Measurements from ENCODE around the gene RHEX. TPM values are rescaled to one million over a fixed set of nuclear protein-coding genes. Genes with fewer than 3 reads are reported as not detected.

Gene RHEX
- polyA plus RNA-seq, 3 donors = not detected

DNA sequence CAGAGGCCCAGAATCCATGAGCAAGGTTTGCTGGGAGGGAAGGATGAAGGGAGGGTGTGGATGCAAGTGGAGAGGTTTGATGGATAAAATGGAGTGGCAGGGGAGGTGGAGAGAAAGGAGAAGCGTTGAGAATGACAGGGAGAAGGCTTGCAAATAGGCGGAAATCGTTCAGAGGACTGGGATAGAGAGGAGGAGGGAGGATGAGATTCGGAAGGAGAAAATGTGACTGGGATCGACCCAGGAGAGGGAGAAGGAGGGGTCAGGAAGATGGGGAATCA, 63.8 kb downstream of the RHEX start:
- Histone ChIP-seq H3K4me1 (ENCODE audit: control insufficient read depth in 1 of 2, insufficient read depth in 2 of 2, low read length in 2 of 2) (peaks cover 12% of the 10 kb centered on the region in 2 donors), H3K4me3 (replicated peaks in 1 of 3; ENCODE audit: low read depth in 2 of 3, low read length in 3 of 3) (peak overlapping the region in 1 of 3 experiments; percentile 69), H3K79me2 (ENCODE audit: insufficient read depth, low read length) (no peaks in the 10 kb centered on the region), H3K36me3 (replicated peaks in 1 of 2; ENCODE audit: control insufficient read depth in 1 of 2, insufficient read depth in 2 of 2, low read length in 2 of 2) (no peaks in the 10 kb centered on the region), H4K20me1 (ENCODE audit: insufficient read depth, low read length) (no peaks in the 10 kb centered on the region), H3K4me2 (replicated peaks; ENCODE audit: extremely low read depth, low read length, poor library complexity, severe bottlenecking) (peak overlapping the region; percentile 84), H3K9me3 (replicated peaks in 1 of 2; ENCODE audit: control insufficient read depth in 1 of 2, insufficient read depth in 1 of 2, low read length in 2 of 2) (peaks cover 0 to 13% of the 10 kb centered on the region in 2 donors), H3K9ac (ENCODE audit: insufficient read depth, low read length, poor library complexity, severe bottlenecking) (no peak overlapping the region), H2AFZ (ENCODE audit: insufficient read depth, low read depth, low read length, poor library complexity, severe bottlenecking) (no peak overlapping the region), H3K27me3 (ENCODE audit: control insufficient read depth in 2 of 2, insufficient read depth in 2 of 2, low read length in 2 of 2) (peaks cover 12 to 35% of the 10 kb centered on the region in 2 donors), H3K27ac (ENCODE audit: low read depth in 1 of 2, low read length in 2 of 2) (no peak overlapping the region)
- peak overlapping the region in 1 of 2 donors; percentile 91 for H3K4me3 Mint-ChIP-seq
- peaks cover 34 to 50% (median 46%) of the 10 kb centered on the region in 3 donors for H3K27me3 Mint-ChIP-seq (ENCODE audit: low read depth in 3 of 3)
- H3K27ac Mint-ChIP-seq = no peak overlapping the region
- 50% methylated on average over 5 of the region's 5 CpGs for WGBS (ENCODE audit: insufficient coverage)
- intact Hi-C loops (cut with micrococcal nuclease) = loop anchor here in 1 of 2 donors (10.0 kb wide), 1 partner anchor 202 kb away; no protein-coding TSS in a partner anchor
- peaks cover 6 to 19% (median 15%) of the 10 kb centered on the region in 7 donors for H3K9me3 Mint-ChIP-seq
- H3K36me3 Mint-ChIP-seq = peaks cover 0 to 7% of the 10 kb centered on the region in 2 donors
- no peak for DNase-seq
- no peak for TF ChIP-seq CTCF (IDR thresholded peaks at IDR 0.05)
- H3K4me1 Mint-ChIP-seq = peaks cover 18% of the 10 kb centered on the region

GRCh38 chr1:206117151-206117948, 64.4 kb downstream of the RHEX start, which contains the start of gene AVPR1B:
TSS of gene AVPR1B (minus strand) at chr1:206117388. CDS start at chr1:206116890, 498 bp downstream.
- Histone ChIP-seq H3K27me3 (ENCODE audit: control insufficient read depth in 2 of 2, insufficient read depth in 2 of 2, low read length in 2 of 2) (peaks cover 12 to 35% of the 10 kb centered on the region in 2 donors), H3K9me3 (replicated peaks in 1 of 2; ENCODE audit: control insufficient read depth in 1 of 2, insufficient read depth in 1 of 2, low read length in 2 of 2) (peaks cover 0 to 15% of the 10 kb centered on the region in 2 donors), H2AFZ (ENCODE audit: insufficient read depth, low read depth, low read length, poor library complexity, severe bottlenecking) (peak within 1 kb of the TSS; percentile 71), H3K79me2 (ENCODE audit: insufficient read depth, low read length) (no peaks in the 10 kb centered on the region), H3K4me2 (replicated peaks; ENCODE audit: extremely low read depth, low read length, poor library complexity, severe bottlenecking) (peak within 1 kb of the TSS; percentile 84), H3K4me3 (replicated peaks in 1 of 3; ENCODE audit: low read depth in 2 of 3, low read length in 3 of 3) (peak within 1 kb of the TSS; percentile 0 to 69 (median 29)), H4K20me1 (ENCODE audit: insufficient read depth, low read length) (no peaks in the 10 kb centered on the region), H3K27ac (ENCODE audit: low read depth in 1 of 2, low read length in 2 of 2) (no peak within 1 kb of the TSS), H3K9ac (ENCODE audit: insufficient read depth, low read length, poor library complexity, severe bottlenecking) (peak within 1 kb of the TSS; percentile 27), H3K4me1 (ENCODE audit: control insufficient read depth in 1 of 2, insufficient read depth in 2 of 2, low read length in 2 of 2) (peaks cover 12% of the 10 kb centered on the region in 2 donors), H3K36me3 (replicated peaks in 1 of 2; ENCODE audit: control insufficient read depth in 1 of 2, insufficient read depth in 2 of 2, low read length in 2 of 2) (no peaks in the 10 kb centered on the region)
- Mint-ChIP-seq H3K9me3 (peaks cover 6 to 25% (median 15%) of the 10 kb centered on the region in 7 donors), H3K36me3 (peaks cover 0 to 7% of the 10 kb centered on the region in 2 donors), H3K27me3 (ENCODE audit: low read depth in 3 of 3) (peaks cover 34 to 50% (median 46%) of the 10 kb centered on the region in 3 donors), H3K27ac (peak within 1 kb of the TSS in 2 of 7 donors; percentile 37 to 53), H3K4me3 (peak within 1 kb of the TSS; percentile 65 to 91), H3K4me1 (peaks cover 18% of the 10 kb centered on the region)
- no peak for TF ChIP-seq CTCF (IDR thresholded peaks at IDR 0.05)
- intact Hi-C loops (cut with micrococcal nuclease) = loop anchor here in 1 of 2 donors (10.0 kb wide), 1 partner anchor 203 kb away; no protein-coding TSS in a partner anchor
- no peak for DNase-seq
- under 1% methylated on average over 52 of the region's 55 CpGs for WGBS (ENCODE audit: insufficient coverage)
